CD4-positive, alpha-beta T cell treated with Interleukin-1 beta for 1 hour (primary cell): ENCODE results near the gene HMGCS1.
"Not testable (repeated sequence)": the region's sequence is repeated elsewhere in the genome, so short reads cannot be mapped to it uniquely, and the experiment has no call there.

Experiments
- DNase-seq, 2 donors: peaks; one replicate each; pipeline ENCODE4 v3.0.0-alpha.2; 2020 to 2022

The HMGCS1 gene

GRCh38 chr5:43312076-43312661, 1.0 kb downstream of the HMGCS1 start:
- DNase-seq: no peak

- DNase-seq: no peak
Measured at GRCh38 chr5:43309637-43310036, 3.6 kb downstream of the HMGCS1 start.

- DNase-seq: no peak
Measured at GRCh38 chr5:43309122-43309521, 4.1 kb downstream of the HMGCS1 start.

GRCh38 chr5:43306954-43307353, 6.3 kb downstream of the HMGCS1 start:
- not testable (repeated sequence) for DNase-seq

GRCh38 chr5:43305948-43306565, 7.2 kb downstream of the HMGCS1 start:
- DNase-seq: peak in 1 of 2 donors; percentile 60

- peak in 1 of 2 donors; percentile 18 for DNase-seq
Measured at GRCh38 chr5:43304525-43304924, 8.7 kb downstream of the HMGCS1 start.

- no peak for DNase-seq
Measured at GRCh38 chr5:43303242-43303641, 10.0 kb downstream of the HMGCS1 start.

GRCh38 chr5:43302481-43302880, 10.7 kb downstream of the HMGCS1 start:
- no peak for DNase-seq

- DNase-seq: no peak
Measured at GRCh38 chr5:43301653-43302091, 11.5 kb downstream of the HMGCS1 start.

GRCh38 chr5:43300112-43300511, 13.1 kb downstream of the HMGCS1 start:
- no peak for DNase-seq

- no peak for DNase-seq
Measured at GRCh38 chr5:43298443-43298842, 14.8 kb downstream of the HMGCS1 start.

GRCh38 chr5:43296835-43297234, 16.4 kb downstream of the HMGCS1 start:
- no peak for DNase-seq

- no peak for DNase-seq
Measured at GRCh38 chr5:43295202-43295601, 18.0 kb downstream of the HMGCS1 start.

- no peak for DNase-seq
Measured at GRCh38 chr5:43294226-43294625, 19.0 kb downstream of the HMGCS1 start.

- DNase-seq: no peak
Measured at GRCh38 chr5:43290726-43291125, 22.5 kb downstream of the HMGCS1 start.

- no peak for DNase-seq
Measured at GRCh38 chr5:43288269-43288831, 24.9 kb downstream of the HMGCS1 start.

- no peak for DNase-seq
Measured at GRCh38 chr5:43287493-43287892, 25.7 kb downstream of the HMGCS1 start.

GRCh38 chr5:43286623-43287022, 26.6 kb downstream of the HMGCS1 start:
- no peak for DNase-seq

- no peak for DNase-seq
Measured at GRCh38 chr5:43281840-43282658, 31.2 kb downstream of the HMGCS1 start.

- DNase-seq: no peak
Measured at GRCh38 chr5:43279548-43280274, 33.5 kb downstream of the HMGCS1 start.

GRCh38 chr5:43275391-43275790, 37.8 kb downstream of the HMGCS1 start:
- no peak for DNase-seq

- no peak for DNase-seq
Measured at GRCh38 chr5:43274435-43275114, 38.6 kb downstream of the HMGCS1 start.
